Embryonic facial prominence (tissue), 1 donor: Measurements from ENCODE around the gene ASPN.

Source experiments
- DNase-seq: peaks from one replicate; pipeline ENCODE4 v3.0.0-alpha.2; 2016; ENCODE audit errors: extremely low spot score

The ASPN gene

DNA sequence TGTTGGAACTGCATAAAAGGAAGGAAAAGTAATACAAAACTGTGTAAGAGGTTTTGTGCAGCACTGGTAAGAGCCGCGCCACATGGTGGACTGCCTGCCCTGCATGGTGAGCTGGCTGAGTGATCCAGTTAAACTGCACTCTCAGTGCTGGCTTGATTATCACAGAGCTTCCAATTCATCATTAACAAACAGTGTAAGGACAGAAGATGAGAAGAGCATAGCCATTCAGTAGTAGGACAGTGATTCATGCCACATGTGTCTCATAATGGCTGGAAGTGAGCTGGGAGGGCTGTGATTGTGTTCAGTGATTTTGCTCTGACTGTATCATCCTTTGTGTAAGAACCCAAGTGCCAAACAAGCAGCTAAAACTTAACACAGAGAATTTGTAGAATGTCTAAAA lies 14.1 kb downstream of the ASPN start:
- DNase-seq = no peak

- DNase-seq = no peak
Observed at GRCh38 chr9:92467511-92467910, 14.8 kb downstream of the ASPN start.

DNA sequence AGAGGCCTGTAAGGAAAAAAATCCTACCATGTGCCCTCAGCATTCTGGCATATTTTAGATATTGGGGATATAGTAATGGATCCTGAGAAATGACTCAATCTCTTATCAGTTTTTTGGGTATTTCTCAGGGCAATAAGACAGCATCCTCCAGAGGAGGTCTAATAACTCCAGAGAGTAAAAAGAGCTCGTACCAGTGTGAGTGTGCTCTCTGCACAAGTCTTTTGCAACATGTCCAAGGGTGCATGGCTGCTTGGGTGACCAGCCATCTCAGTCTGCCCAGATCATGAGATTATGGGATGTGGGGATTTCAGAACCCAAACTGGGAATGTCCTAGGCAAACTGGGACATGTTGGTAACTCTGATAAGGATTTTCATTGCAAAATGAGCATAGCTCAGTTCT lies 15.3 kb downstream of the ASPN start:
- DNase-seq = no peak

DNA sequence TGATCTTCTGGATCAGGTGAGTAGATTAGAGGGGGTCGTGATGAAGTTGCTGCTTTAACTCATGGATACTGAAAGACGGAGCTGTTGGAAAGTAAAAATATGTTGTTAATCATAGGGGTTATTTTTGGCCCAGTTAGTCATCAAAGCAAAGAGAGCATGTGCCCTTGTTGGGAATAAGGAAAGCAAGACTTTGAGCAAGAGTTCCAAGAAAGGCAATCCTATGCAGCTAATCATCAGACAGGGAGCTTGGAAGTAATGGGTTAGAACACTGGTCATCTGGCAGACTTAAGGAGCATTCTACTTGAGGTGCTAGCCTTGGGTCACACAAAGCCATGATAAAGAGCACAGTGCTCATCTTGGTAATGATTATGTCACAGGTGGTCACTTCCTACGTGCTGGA lies 18.3 kb downstream of the ASPN start:
- no peak for DNase-seq

DNA sequence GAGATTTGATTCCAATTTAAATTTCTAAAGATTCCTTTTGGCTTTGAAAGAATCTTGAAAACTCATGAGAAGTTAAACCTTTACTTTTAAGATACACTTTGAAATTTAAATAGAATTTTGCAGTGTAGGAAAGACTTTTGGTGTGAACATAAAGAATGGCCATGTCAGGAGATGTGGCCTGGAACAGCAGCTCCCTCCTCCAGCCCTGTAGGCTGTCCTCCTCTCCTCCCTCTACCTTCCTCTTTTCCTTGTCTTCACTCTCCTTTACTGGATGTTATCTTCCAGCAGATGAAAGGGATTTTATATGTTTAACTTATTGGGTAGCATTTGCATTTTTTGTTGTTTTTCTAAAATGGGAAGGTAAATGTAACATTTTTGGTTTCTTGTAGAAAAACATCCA lies 18.9 kb downstream of the ASPN start:
- no peak for DNase-seq

DNA sequence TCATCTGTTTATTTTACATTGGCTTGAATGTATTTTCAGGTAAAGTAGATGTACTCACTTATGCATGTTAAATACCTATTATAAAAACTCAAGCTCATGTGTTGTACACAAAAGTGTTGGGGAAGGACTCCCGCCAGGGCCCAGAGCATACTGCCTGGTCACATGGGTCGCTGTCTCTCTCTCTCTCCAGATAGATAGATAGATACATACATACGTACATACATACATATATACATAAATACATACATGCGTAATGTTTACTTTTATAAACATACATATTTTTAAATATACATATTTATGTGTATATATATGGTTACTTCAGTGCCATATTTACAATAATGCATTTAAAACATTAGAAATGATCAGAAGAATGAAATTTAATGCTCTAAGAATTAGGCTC lies 24.7 kb downstream of the ASPN start:
- no peak for DNase-seq

DNA sequence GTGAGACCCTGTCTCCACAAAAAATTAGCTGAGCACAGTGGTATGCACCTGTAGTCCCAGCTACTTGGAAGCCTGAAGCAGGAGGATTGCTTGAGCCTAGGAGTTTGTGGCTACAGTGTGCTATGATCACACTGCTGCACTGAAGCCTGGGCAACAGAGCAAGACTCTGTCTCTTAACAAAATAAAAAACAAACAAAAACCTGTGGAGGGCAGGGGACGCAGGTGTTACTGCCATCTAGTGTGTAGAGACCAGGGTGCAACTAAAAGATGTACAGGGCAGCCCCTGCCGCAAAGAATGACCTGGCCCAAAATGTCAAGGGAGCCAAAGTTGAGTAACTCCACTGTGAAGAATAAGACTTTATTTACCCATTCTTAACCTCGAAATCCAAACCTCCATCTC lies 27.1 kb downstream of the ASPN start:
- DNase-seq = no peak

- DNase-seq = no peak
Observed at GRCh38 chr9:92446536-92446935, 35.8 kb downstream of the ASPN start.

DNA sequence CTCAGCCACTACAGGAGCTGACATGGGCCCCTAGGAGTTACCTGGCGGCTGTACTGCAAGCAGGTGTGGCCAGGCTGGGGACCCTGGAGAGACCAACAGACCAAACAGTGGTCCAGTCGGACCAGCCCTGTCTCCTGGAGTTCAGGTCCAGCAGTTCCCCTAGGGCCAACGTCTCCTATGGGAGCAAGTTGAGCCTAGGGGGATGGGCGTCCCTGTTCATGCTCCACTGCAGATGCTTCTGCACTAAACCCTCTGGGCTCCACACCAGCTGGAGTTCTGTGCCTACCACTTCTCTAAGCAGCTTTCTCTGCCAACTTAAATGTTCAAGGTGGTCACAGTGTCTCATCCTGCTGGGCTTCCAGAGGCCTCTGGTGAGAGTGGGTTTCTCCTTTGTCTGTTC lies 37.5 kb downstream of the ASPN start:
- DNase-seq = no peak

DNA sequence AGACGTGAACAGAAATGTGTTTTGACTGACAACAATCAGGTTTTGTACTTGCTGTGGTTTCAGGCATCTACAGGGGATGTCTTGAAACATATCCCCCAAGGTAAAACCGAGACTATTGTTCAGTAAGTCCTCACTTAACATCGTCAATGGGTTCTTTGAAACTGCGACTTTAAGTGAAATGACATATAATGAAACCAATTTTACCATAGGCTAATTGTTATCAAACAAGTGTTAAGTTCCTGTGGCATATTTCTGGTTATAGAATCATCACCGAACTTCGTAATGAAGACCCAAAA lies 41.6 kb downstream of the ASPN start:
- DNase-seq = no peak

- DNase-seq = no peak
Observed at GRCh38 chr9:92439921-92440750, 42.2 kb downstream of the ASPN start.

DNA sequence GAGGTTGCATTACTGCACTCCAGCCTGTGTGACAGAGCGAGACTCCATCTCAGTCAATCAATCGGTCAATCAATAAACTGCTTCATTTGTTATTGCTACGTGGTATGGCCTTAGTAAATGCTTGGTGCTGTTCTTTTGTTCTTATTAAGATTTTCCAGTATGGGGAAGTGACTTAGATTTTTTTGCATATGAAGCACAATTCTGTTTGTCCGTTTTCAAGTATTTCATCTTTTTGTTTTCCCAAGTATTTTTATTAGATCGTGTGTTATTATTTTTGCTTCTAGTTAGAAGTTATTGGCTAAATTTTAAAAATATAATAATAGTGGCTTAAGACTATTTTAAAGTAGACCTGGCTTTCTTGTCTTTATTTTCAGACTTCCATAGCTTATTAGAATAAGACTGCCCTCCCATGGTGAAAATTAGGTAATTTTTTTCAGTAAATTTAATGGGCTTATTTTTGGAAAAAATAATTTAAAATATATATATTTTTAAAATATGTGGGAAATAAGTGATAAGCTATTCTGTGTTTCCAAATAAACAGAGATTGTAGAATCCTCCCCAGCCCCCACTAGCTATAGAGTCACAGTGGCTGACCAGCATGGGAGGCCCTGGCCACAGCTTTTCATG lies 43.3 kb downstream of the ASPN start:
- no peak for DNase-seq

DNA sequence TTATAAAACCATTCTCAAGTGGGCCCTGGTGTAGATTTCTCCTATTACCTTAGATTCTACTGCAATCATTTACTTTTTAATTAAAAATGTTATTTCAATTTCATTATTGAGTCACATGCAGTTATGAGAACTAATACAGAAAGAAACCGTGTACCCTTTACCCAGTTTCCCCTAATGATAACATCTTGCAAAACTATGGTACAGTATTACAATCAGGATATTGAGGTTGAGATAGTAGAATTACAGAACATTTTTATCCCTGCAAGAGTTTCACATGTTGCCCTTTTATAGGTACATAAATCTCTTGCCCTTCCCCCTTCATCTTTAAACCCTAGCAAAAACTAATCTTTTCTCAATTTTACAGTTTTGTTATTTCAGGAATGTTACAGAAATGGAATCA lies 47.0 kb downstream of the ASPN start:
- DNase-seq = no peak

DNA sequence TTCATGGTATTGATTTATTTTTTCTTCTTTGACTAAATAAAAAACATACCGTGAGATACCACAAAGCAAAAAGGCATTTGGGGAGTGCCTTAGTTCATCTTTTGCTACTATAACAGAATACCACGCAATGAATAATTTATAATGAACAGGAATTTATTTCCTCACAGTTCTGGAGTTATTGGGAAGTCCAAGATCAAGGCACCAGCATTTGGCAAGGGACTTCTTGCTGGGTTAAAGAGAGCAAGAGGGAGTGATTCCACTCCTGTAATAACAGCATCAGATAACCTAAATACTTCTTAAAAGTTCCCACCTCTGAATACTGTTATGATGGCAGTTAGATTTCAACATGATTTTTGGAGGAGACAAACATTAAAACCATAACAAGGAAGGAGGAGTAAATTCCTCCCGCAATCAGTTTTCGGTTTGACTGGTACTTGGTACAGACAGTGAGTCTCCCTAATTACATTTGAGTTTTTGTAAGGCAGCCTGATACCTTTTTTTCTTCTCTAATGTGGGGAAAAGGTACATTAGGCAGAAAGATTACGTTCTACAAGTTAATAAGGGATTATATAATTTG lies 49.2 kb downstream of the ASPN start:
- no peak for DNase-seq

- DNase-seq = no peak
Observed at GRCh38 chr9:92432350-92432749, 50.0 kb downstream of the ASPN start.

- no peak for DNase-seq
Observed at GRCh38 chr9:92429836-92430235, 52.5 kb downstream of the ASPN start.

DNA sequence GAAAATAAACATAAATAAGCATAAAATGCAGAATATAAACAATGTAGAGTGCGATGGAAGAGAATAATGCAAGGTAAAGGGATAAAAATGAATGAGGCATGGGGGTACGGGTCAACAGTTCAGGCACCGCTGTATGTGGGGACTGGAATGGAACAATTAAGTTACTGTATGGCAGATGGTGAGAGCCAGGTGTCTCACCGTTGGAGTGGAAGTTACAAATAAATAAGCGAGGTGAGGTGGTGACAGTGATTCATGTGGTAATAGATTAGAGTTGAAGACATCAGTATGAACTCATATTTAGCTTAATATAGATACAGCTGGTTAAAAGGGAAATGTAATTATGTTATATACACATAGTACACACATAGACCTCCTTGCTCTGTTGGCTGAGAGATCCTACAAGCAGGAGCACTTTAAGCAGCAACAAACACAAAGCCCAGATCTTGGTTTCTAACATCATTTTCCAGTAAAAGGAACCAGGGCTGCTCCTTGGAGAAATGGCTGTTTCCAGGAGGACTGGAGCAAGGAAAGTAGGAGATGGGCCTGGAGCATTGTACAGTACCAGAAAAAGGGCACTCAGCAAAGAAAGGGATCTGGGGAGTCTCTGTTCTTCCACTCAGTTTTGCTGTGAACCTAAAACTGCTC lies 55.7 kb downstream of the ASPN start:
- no peak for DNase-seq

DNA sequence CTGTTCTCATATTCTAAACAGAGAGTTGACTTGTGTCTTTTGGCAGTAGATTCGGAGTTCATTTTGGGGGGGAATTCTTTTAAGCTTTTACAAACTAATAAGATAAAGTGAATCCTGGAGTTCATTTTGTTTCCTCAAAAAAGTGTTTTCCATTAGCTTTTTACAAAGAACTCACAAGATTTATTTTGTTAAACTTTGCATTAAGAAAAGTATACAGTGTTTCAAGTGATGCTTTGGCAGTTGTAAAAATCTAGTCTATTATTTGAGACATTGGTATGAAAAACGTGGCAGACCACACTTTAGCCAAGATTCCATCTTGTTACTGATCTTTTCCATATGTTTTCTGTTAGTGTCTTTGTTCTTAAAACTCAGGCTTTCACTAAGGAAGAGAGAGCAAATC lies 56.8 kb downstream of the ASPN start:
- peak; percentile 85 for DNase-seq

GRCh38 chr9:92424340-92424739 lies 58.0 kb downstream of the ASPN start, which contains the start of gene OMD:
OMD (minus strand) TSS chr9:92424471; CDS start chr9:92417558, 6,913 bp downstream.
- DNase-seq = peak; percentile 37

GRCh38 chr9:92423612-92424011 lies 58.7 kb downstream of the ASPN start:
- no peak for DNase-seq

DNA sequence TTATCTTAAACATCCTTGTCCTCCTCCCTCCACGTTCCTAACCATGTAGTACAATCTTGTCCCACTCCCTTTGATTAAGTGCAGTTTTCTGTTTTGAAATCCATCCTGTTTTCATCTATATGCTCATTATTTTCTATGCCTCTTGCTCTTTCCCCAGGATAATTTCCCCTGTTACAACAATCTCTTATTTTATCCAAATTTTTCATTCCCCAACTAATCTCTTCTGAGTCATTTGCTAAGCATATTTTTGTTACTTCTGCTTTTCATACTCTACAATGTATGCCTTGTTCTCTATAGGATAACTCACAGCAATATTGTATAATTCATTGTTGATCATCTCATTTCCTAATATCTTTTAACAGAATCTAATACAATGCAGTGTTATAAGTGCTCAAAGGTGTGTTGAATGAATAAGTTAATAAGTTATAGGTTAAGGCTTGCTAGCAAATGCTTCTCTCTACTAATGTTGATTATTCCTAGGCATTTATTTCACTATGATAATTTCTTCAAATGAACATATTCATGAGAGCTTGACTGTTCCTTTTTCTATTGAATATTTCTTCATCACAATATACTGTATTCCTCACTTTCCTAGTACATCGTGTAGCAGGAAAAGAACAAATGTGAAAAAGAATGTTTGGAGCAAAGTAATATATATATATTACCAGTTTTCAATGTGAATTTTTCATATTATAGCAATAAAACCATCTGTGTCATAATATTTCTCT lies 59.5 kb downstream of the ASPN start:
- DNase-seq = no peak

DNA sequence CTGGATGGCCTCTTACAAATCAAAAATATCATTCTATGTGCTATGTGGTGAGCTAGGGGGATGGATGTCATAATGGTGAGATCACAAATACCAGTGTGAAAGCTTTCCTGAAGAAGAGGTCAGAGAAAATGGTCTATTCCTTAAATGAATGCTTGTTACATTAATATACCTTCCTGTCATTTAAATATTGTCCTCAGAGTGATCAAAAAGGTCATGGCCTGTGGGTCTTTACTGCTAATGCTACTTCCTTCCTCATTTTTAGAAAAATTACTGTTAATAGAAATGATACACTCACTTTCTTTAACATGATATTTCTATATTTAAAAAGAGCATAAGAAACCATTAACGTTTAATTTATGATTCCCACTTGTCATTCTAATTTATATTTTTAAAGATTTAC lies 67.7 kb downstream of the ASPN start:
- DNase-seq = no peak
